Measurements from ENCODE around the gene MKX.

Gene MKX

DNA sequence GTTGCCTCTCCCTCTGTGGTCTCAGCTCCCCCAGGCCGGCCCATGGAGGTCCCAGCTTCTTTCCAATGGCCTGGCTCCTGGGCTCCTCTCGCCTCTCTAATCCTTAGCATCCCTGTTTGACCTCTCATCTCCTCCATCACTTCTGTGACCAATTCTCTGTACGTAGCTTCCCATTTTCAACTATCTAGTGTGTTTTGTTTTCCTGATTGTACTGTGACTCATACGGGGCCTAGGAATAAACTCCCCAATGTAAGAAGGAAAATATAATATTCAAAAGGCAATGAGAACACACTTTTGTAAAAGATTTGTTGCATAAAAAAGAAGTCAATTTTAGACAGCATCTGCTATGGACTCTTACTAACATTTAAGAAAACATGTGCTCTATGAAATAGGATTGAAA, 90.3 kb downstream of the MKX start:
- DNase-seq: no peak

DNA sequence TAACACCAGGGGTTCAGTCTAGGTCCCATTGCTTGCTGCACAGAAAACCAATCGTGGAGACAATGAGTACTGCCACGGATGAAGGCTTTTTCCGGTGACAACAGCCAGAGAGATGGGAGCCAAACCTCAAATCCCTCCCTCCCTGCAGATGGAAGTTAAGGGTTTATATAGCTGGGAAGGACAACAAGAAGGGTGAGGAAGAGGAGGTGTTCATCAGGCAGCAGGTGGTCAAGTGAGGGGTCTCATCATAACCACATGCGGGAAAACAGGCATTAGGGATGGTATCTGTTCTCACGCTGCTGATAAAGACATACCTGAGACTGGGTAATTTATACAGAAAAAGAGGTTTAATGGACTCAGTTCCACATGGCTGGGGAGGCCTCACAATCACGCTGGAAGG, 91.3 kb downstream of the MKX start:
- DNase-seq: no peak

DNA sequence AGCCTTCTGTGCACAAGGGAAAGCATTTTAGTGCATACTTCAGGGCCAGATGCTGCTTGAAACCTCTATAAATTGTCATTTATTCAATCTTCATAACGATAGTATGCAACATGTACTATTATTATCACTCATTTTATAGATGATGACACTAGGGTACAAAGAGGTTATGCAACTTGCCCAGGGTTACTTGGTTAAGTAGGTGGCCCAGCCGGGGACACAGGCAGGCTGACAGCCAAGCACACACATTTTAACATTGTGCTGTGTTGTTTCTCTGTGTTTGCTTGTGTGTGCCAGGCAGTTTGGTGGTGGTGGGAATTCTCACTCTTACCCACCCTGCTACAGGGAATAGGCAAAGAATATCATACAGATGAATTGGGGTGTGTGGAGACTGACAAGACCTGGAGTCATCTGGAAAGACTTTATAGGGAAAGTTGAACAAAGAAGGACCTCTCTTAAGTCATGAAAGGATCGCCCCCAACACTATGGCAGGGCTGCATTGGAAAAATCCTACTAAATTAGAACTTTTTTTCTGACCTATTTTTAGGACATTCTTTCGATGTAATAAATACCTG, 98.9 kb downstream of the MKX start:
- DNase-seq: no peak

DNA sequence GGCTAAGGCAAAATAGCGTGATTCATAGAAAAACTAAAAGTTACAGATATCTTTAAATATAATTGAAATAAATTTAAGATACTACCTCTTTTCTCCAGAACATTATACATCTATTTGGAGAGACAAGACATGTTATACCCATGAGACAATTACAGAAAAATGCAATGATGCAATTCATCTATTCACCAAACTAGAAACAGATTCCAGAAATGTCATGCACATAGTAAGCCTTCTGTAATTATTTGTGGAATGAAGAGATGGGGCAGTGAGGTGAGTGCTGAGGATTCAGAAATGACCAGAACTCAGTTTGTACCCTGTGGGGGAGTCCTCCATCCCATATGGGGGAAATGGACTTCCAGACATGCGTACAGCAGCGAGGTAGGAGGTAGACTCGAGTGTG, 99.4 kb downstream of the MKX start:
- no peak for DNase-seq

DNA sequence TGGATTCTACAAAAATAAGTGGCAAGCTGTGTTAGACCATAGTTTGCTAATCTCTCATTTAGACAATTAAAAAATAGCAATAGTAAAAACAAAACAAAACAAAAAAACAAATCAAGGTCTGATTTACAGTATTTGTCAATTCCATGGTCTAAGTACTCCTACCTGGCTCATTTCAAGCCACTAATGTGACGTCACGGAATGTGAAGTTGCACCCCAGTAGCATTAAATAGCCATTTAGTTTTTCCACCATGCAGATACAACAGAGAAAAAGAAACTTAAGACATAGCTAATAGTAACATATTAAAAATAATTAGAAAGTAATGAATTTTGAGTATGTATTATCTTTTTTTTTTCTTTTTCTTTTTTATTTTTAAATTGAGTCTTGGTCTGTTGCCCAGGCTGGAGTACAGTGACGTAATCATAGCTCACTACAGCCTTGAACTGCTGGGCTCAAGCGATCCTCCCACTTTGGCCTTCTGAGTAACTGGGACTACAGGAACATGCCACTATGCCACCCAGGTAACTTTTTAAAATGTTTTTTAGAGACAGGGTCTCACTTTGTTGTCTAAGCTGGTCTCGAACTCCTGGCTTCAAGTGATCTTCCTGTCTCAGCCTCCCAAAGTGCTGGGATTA, 101.2 kb downstream of the MKX start:
- DNase-seq: no peak

DNA sequence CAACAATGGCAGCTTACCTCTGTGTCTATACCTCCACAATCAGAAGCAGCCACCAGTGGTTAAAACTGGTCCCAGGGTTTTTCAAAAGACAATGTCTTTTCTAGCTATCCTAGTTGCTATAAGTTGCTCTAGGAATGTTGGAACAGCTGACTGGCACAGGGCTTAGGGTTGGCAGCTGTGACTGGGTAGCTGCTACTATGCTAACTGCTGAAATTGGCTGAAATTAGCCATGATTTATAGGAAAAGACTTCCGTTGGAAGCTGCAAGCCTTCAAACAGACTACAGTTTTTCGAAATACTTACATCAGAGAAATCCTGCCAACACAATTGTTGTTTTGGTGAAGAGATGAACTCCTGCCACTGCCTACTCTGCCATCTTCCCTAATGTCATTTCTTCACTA, 102.3 kb downstream of the MKX start:
- no peak for DNase-seq

DNA sequence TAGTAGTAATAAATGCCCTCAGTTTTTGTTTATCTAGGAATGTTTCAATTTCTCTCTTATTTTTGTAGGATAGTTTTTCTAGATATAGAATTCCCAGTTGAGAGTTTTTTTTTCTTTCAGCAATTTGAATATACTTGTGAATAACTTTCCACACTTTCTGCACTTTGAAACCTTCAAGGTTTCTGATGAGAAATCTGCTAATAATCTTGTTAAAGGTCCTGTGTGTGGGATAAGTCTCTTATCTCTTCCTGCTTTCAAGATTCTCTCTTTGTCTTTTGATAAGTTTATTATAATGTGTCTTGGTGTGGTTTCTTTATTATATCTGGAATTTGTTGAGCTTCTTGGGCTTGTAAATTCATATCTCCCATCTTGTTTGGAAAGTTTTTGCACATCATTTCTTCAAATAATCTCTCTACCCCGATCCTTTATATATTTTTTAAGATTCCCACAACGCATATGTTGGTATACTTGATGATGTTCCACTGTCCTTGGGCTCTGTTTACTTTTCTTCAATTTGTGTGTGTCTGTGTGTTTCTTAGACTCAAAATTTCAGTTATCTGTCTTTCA, 103.5 kb downstream of the MKX start:
- DNase-seq: no peak

DNA sequence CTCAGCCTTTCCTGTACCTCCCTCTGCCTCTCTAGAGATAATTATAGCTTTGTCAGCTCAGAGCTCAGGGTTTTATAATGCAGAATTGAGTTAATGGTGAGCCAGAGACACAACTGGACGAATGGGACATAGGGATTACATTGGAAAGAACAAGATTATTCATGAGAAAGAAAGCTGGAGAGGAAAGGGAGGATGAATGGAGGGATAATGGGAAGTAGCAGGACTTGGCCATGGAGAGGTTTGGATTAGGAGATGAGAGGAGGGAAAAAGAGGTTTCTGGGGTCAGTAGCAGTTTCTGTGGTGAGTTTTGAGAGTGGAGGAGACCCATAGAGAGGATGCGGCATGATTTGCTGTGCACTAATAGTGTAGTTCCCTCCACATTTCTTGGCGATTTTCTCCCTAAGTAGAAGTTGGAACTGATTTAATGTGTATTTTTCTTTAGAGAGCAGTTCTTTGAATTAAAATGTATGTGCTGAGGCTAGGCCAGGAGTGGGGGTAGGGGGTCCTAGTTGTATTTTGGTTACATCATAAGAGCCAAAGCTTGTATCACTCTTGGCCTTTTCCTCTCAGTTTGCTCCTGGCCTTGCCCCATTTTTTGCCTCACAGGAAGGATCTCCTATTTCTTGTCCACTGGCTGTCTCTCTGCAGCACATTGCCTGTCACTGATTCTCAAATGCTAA, 107.4 kb downstream of the MKX start:
- DNase-seq: no peak

DNA sequence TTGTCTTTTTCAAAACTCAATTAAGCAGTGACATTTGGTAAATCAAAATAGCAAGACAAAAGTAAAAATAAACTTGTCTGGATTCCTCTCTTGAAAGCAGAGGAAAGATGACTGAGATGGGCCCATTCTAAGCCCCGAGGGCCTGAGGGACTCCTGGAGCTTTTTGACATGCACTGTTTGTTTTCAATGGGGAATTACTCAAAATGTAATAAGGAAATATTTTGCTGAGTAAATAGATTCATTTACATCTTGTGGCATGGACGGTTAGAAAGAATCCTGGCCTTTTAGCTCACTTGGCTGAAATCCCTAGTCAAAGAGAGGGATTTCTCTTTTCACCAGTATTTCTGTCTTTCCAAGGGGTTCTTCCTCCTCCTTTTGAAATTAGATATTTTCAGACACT, 108.0 kb downstream of the MKX start:
- DNase-seq: no peak

DNA sequence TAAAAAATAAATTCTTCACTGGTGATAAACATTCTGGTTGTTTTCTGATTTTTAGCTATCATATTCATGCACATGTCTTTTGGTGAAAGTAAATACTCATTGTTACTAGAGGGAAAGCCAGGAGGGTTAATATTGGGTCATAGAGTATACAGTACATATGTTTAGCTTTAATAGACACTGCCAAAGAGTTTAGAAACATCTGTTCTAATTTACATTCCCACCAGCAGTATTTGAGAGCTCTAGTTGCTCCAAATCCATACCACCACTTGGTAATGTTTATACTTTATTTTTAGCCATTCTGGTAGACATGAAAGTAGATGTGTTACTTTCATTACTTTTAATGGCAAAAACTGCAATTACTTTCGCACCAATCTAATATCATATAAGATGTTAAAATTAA, 108.8 kb downstream of the MKX start:
- no peak for DNase-seq

DNA sequence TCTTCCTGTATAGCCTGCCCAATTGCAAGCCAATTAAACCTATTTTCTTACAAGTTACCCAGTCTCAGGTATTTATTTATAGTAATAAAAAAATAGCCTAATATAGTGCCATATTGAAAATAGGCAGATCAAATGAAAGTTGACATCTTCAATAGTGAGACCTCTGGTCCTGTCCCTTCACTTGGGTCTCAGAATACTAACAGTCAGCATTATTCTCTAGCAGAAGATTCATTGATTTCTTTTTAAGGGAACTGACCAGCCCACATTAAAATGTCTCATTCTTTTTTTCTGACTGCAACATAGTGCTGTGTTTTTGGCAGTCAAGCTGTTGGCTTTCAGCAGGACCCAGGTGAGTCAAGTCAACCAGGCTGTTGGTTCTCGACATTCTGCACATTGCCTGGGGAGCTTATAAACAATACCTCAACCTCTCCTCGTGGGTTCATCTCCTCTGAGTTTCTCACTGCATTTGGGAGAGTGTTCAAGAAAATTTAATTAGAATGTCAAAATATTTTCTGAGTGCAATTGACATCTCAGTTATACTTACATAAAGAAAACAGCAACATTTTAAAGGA, 109.8 kb downstream of the MKX start:
- DNase-seq: no peak

DNA sequence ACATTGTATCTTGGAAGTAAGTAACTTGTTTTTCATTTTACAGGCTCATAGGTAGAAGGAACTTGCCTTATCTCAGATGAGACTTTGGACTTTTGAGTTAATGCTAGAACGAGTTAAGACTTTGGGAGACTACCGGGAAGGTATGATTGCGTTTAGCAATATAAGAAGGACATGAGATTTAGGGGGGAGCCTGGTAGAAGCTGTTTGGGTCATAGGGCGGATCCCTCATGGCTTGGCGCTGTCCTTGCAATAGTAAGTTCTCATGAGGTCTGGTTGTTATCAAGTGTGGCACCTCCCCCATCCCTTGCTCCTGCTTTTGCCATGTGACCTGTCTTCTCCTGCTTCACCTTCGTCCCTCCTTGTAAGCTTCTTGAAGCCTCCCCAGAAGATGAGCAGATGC, 110.3 kb downstream of the MKX start:
- DNase-seq: no peak

DNA sequence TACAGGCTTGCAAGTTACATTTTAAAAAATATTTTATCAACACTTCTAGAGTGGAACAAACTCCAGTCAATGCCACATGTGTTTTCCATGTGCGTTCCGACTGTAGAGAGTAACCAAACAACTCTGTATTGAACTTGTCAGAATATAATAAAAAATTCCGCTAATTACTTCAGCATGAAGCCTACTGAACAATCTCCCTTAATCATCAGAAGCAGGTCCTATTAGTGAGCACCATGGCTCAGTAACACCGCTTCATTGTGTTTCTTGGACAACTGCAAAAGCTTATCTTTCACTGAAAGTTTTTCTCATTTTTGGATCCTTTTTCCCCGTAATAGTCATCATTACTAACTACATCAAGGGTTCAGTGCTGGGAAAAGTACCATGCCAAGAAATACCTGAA, 117.0 kb downstream of the MKX start:
- DNase-seq: no peak

DNA sequence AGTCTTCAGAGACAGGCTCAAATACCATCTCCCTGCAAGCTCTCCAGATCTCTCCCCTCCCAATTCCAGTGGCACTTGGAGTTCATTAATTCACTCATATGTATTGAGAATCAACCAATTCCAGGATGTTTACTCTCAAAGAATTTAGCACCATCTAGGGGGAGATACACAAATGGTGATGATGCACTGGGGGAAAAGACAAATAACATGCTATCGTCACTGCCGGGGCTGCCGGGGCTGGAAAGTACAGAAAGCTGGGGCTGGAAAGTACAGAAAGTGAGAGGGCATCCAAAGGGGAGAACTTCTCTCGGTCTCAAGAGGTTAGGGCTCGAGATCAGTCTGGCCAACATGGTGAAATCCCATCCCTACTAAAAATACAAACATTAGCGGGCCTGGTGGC, 118.7 kb downstream of the MKX start:
- DNase-seq: no peak

DNA sequence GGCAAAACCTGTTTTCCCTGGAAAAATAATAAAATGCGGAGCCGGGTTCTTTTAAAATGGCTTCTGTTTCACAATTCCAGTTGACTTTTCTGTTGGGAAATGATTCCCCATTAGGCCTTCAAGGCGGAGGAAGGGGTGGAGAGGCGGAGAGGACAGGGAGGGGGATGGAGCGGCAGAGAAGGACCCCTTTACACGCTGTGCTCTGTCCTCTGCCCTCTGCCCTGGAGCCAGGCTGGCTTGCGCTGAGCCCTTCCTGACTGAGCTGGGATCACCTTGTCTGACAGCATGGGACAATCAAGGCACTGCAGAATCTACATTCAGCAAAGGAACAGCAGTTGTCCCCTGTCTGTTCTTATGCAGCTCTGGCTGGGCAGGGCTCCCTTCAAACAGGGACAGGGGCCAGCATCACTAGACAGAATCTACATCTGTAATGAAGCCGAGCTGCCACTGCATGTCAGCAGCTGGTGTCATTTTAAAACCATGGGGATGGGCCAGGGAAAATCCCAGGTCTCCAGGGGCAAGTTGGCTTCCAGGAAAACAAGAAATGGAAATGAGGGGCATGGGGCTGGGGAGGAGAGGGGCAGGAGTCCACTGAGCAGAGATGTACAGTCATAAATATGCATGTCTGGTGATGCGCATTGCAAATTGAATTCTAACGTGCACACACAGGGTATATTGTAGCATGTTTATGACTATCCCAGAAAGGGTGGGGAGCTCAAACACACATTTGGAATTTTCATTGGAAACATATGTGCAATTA, 120.0 kb downstream of the MKX start:
- DNase-seq: no peak

DNA sequence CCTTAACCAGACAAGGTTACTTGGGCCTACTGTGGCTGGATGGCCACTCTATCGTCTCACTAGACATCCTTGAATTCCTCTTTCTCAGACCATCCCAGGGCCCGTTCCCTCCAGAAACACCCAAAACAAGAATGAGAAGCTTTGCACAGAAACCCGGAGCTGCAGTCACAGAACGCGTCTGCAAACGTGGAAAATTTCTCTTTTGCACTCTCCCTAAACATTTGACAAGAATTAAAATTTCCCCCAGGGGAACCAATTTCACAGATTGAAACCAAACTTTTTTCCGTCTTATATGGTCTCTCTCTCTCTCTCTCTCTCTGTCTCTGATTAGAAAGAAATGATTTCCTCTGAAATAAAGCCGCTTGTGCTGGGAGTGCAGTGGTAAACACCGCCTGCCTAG, 120.7 kb downstream of the MKX start:
- DNase-seq: no peak
